Hepatocyte (in vitro differentiated cells): ENCODE results near the gene CACNA1B. TPM values are rescaled to one million over a fixed set of nuclear protein-coding genes. Genes with fewer than 3 reads are reported as not detected.

Experiments used
- DNase-seq: peaks from one replicate; pipeline ENCODE4 v3.0.0-alpha.2; 2016; ENCODE audit warnings: low spot score
- H2AFZ ChIP-seq: fragments of 200-600 bp; sonication (generic); 2 replicates; pipeline ENCODE4 v1.6.0; 2016; ENCODE audit warnings: antibody characterized with exemption, mild to moderate bottlenecking
- H3K27ac ChIP-seq: fragments of 200-600 bp; sonication (generic); 2 replicates; pipeline ENCODE4 v1.5.1; 2016; ENCODE audit warnings: mild to moderate bottlenecking
- H3K27me3 ChIP-seq: fragments of 200-600 bp; sonication (generic); 2 replicates; pipeline ENCODE4 v1.6.1; 2016
- H3K36me3 ChIP-seq: fragments of 200-600 bp; sonication (generic); replicated peaks from 2 replicates; pipeline ENCODE4 v1.5.1; 2016; ENCODE audit warnings: low read depth; ENCODE audit not compliant: insufficient read depth
- H3K4me1 ChIP-seq: fragments of 200-600 bp; sonication (generic); 2 replicates; pipeline ENCODE4 v1.5.1; 2016; ENCODE audit warnings: mild to moderate bottlenecking, moderate library complexity; ENCODE audit not compliant: insufficient read depth
- H3K4me2 ChIP-seq: fragments of 200-600 bp; sonication (generic); 2 replicates; pipeline ENCODE4 v1.6.0; 2016
- H3K4me3 ChIP-seq: fragments of 200-600 bp; sonication (generic); 2 replicates; pipeline ENCODE4 v1.5.1; 2016; ENCODE audit warnings: mild to moderate bottlenecking
- H3K79me2 ChIP-seq: fragments of 200-600 bp; sonication (generic); 2 replicates; pipeline ENCODE4 v1.6.0; 2017; ENCODE audit warnings: mild to moderate bottlenecking
- H3K9me2 ChIP-seq: fragments of 200-600 bp; sonication (generic); replicated peaks from 2 replicates; pipeline ENCODE4 v1.6.0; 2017; ENCODE audit warnings: mild to moderate bottlenecking; ENCODE audit not compliant: insufficient read depth
- H3K9me3 ChIP-seq: fragments of 200-600 bp; sonication (generic); 2 replicates; pipeline ENCODE4 v1.5.1; 2016; ENCODE audit warnings: low read depth, mild to moderate bottlenecking
- H4K20me1 ChIP-seq: fragments of 200-600 bp; sonication (generic); 2 replicates; pipeline ENCODE4 v1.6.0; 2016; ENCODE audit warnings: mild to moderate bottlenecking; ENCODE audit not compliant: insufficient read depth, poor library complexity, severe bottlenecking
- EZH2 ChIP-seq: fragments of 200-600 bp; sonication (generic); IDR thresholded peaks from 2 replicates; pipeline ENCODE4 v1.6.1; 2016; ENCODE audit warnings: antibody characterized with exemption, mild to moderate bottlenecking, borderline replicate concordance
- EZH2phosphoT487 ChIP-seq: fragments of 200-600 bp; sonication (generic); IDR thresholded peaks from one replicate; pipeline ENCODE4 v1.6.1; 2018; ENCODE audit warnings: antibody characterized with exemption, mild to moderate bottlenecking, low read depth, moderate library complexity; ENCODE audit not compliant: unreplicated experiment, severe bottlenecking
- WGBS: methylation state at CpG from one replicate; pipeline ENCODE4 v1.1.6; 2016; ENCODE audit warnings: low lambda C conversion rate; ENCODE audit errors: missing lambda C conversion rate; 5-methylcytosine and 5-hydroxymethylcytosine counted together
- polyA plus RNA-seq: library from polyadenylated mRNA; unstranded; fragments of >200 nt; fragmentation: Nextera tagmentation; extraction: Ambion mirVana; gene quantifications from 2 replicates; pipeline ENCODE4 v1.2.1, GENCODE V29; 2016
- total RNA-seq: library from RNA; depleted of rRNA; stranded (reverse); fragments of >200 nt; gene quantifications from 2 replicates; pipeline ENCODE4 v1.2.3, GENCODE V29; 2014
- TF ChIP-seq, protein P1 (sequence below): fragments of 200-600 bp; sonication (generic); IDR thresholded peaks from 2 replicates; pipeline ENCODE4 v1.5.1; 2016; ENCODE audit warnings: antibody characterized with exemption, mild to moderate bottlenecking; ENCODE audit not compliant: poor library complexity

Gene CACNA1B
- total and polyA plus RNA-seq, 2 experiments from 2014 or later = 0.30 to 0.39 TPM

GRCh38 chr9:137956688-137957385, 79.3 kb downstream of the CACNA1B start:
- H2AFZ ChIP-seq = no peak overlapping the region
- no peaks in the 10 kb centered on the region for H3K9me3 ChIP-seq
- TF ChIP-seq, protein P1, sequence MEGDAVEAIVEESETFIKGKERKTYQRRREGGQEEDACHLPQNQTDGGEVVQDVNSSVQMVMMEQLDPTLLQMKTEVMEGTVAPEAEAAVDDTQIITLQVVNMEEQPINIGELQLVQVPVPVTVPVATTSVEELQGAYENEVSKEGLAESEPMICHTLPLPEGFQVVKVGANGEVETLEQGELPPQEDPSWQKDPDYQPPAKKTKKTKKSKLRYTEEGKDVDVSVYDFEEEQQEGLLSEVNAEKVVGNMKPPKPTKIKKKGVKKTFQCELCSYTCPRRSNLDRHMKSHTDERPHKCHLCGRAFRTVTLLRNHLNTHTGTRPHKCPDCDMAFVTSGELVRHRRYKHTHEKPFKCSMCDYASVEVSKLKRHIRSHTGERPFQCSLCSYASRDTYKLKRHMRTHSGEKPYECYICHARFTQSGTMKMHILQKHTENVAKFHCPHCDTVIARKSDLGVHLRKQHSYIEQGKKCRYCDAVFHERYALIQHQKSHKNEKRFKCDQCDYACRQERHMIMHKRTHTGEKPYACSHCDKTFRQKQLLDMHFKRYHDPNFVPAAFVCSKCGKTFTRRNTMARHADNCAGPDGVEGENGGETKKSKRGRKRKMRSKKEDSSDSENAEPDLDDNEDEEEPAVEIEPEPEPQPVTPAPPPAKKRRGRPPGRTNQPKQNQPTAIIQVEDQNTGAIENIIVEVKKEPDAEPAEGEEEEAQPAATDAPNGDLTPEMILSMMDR = no peak
- no peak for DNase-seq
- H3K27me3 ChIP-seq = no peaks in the 10 kb centered on the region
- no peaks in the 10 kb centered on the region for H3K36me3 ChIP-seq
- no peaks in the 10 kb centered on the region for H3K4me1 ChIP-seq
- H3K79me2 ChIP-seq = no peaks in the 10 kb centered on the region
- H3K4me3 ChIP-seq = no peak overlapping the region
- no peak overlapping the region for H3K4me2 ChIP-seq
- no peaks in the 10 kb centered on the region for H3K9me2 ChIP-seq
- H4K20me1 ChIP-seq = no peaks in the 10 kb centered on the region
- no peak overlapping the region for H3K27ac ChIP-seq
- WGBS = 94% methylated on average over 15 of the region's 15 CpGs

DNA sequence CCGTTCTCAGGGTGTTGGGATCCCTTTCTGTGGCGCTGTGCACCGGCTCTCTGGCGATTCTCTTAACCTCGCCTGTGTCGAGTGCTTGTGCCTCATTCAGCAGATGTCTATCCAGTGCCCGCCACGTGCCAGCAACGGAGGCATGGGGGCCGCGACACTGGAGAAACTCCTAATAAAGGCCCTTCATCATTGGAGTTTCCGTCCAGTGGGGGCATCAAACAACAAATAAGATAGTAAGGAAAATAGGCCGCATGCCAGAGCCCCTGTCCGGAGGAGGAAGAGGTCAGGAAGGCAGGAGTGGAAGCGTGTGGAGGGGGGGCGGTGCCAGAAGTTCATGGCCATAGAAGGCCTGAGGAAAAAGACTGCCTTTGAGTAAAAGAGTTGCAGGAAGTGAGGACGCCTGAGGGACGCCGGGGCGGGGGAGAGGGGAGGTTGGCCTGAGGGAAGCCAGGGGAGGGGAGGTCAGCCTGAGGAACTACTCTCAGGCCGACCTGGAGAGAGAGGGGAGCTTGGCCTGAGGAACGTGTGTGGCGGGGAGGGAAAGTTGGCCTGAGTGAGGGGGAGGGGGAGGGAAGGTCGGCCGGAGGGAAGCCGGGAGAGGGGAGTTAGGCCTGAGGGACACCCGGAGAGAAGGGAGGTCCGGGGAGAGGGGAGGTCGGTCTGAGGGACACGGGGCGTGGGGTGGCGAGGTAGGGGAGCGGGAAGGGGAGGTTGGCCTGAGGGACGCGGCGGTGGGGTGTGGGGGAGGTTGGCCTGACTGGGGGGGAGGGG, 82.2 kb downstream of the CACNA1B start:
- H3K36me3 ChIP-seq = no peaks in the 10 kb centered on the region
- H3K27ac ChIP-seq = no peak overlapping the region
- 92% methylated on average over 20 of the region's 36 CpGs for WGBS
- no peaks in the 10 kb centered on the region for H3K4me1 ChIP-seq
- H2AFZ ChIP-seq = no peak overlapping the region
- H3K79me2 ChIP-seq = no peaks in the 10 kb centered on the region
- H3K4me2 ChIP-seq = no peak overlapping the region
- no peak overlapping the region for H3K4me3 ChIP-seq
- H3K27me3 ChIP-seq = no peaks in the 10 kb centered on the region
- H3K9me3 ChIP-seq = no peaks in the 10 kb centered on the region
- no peak for DNase-seq
- TF ChIP-seq EZH2phosphoT487 = no peak
- no peak for TF ChIP-seq EZH2
- TF ChIP-seq, protein P1 = no peak
- no peaks in the 10 kb centered on the region for H4K20me1 ChIP-seq
- no peaks in the 10 kb centered on the region for H3K9me2 ChIP-seq

- H3K4me2 ChIP-seq = no peak overlapping the region
- H2AFZ ChIP-seq = no peak overlapping the region
- TF ChIP-seq, protein P1 = no peak
- TF ChIP-seq EZH2phosphoT487 = no peak
- no peaks in the 10 kb centered on the region for H3K4me1 ChIP-seq
- H3K9me3 ChIP-seq = no peaks in the 10 kb centered on the region
- no peak for DNase-seq
- no peak overlapping the region for H3K27ac ChIP-seq
- no peaks in the 10 kb centered on the region for H3K79me2 ChIP-seq
- no peaks in the 10 kb centered on the region for H3K9me2 ChIP-seq
- no peaks in the 10 kb centered on the region for H4K20me1 ChIP-seq
- no peaks in the 10 kb centered on the region for H3K36me3 ChIP-seq
- no peaks in the 10 kb centered on the region for H3K27me3 ChIP-seq
- no peak overlapping the region for H3K4me3 ChIP-seq
- WGBS = 69% methylated on average over 10 of the region's 11 CpGs
Measured at GRCh38 chr9:137960496-137960895, 82.9 kb downstream of the CACNA1B start.
